ENCODE data around the gene TMC1.

- TF ChIP-seq TAF1 (IDR thresholded peaks at IDR 0.05; ENCODE audit: borderline replicate concordance, low read depth, low read length) = no peak
- no peak for TF ChIP-seq POLR2AphosphoS5 (IDR thresholded peaks at IDR 0.05; ENCODE audit: low read depth, low read length)
Observed at GRCh38 chr9:72656021-72656420, 134.6 kb downstream of the TMC1 start.

All from GM12892 (cell line).